GM10266 (cell line): ENCODE data around the gene SEPTIN12.
"Not testable (repeated sequence)": the region's sequence is repeated elsewhere in the genome, so short reads cannot be mapped to it uniquely, and the experiment has no call there.

ENCODE experiments used
- DNase-seq: peaks from one replicate; pipeline ENCODE4 v3.0.0; 2012; ENCODE audit errors: extremely low spot score
- TF ChIP-seq, protein P1 (sequence below): IDR thresholded peaks from 2 replicates; pipeline ENCODE4 v1.5.1; 2012; ENCODE audit warnings: mild to moderate bottlenecking, low read depth; ENCODE audit not compliant: control insufficient read depth, insufficient read depth; ENCODE audit errors: missing control alignments

Gene SEPTIN12

DNA sequence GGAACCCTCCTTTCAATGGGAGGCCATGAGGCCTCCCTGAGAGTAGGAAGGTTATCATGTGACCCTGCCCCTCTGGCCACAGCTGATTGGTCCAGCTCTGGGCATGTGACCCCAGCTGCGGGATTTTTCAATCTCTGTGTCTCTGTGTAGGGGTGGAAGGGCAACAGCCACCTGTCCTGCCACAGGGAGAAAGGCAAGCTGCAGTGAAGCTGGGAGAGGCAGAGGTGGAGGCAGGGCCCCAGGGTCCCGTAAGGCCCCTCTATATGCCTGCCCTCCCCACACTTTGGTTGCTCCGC is 42.9 kb downstream of the SEPTIN12 start:
- DNase-seq = no peak
- TF ChIP-seq, protein P1, sequence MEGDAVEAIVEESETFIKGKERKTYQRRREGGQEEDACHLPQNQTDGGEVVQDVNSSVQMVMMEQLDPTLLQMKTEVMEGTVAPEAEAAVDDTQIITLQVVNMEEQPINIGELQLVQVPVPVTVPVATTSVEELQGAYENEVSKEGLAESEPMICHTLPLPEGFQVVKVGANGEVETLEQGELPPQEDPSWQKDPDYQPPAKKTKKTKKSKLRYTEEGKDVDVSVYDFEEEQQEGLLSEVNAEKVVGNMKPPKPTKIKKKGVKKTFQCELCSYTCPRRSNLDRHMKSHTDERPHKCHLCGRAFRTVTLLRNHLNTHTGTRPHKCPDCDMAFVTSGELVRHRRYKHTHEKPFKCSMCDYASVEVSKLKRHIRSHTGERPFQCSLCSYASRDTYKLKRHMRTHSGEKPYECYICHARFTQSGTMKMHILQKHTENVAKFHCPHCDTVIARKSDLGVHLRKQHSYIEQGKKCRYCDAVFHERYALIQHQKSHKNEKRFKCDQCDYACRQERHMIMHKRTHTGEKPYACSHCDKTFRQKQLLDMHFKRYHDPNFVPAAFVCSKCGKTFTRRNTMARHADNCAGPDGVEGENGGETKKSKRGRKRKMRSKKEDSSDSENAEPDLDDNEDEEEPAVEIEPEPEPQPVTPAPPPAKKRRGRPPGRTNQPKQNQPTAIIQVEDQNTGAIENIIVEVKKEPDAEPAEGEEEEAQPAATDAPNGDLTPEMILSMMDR = no peak

- TF ChIP-seq, protein P1 = no peak
- DNase-seq = no peak
Observed at GRCh38 chr16:4744555-4745273, 43.4 kb downstream of the SEPTIN12 start.

- no peak for DNase-seq
- TF ChIP-seq, protein P1 = no peak
Observed at GRCh38 chr16:4743226-4743878, 44.8 kb downstream of the SEPTIN12 start.

DNA sequence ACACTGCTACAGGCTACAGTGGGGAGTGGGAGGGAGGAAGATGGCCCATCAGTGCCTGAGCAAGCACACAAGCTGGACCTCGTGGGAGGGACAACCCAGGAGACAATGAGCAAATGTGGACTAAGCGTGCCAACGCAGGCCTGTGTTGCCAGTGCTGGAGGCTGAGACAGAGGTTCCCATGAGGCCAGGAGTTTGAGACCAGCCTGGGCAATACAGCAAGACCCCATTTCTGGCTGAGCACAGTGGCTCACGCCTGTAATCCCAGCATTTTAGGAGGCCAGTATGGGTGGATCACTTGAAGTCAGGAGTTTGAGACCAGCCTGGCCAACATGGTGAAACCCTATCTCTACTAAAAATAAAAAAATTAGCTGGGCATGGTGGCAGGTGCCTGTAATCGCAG is 49.8 kb downstream of the SEPTIN12 start:
- not testable (repeated sequence) for DNase-seq

DNA sequence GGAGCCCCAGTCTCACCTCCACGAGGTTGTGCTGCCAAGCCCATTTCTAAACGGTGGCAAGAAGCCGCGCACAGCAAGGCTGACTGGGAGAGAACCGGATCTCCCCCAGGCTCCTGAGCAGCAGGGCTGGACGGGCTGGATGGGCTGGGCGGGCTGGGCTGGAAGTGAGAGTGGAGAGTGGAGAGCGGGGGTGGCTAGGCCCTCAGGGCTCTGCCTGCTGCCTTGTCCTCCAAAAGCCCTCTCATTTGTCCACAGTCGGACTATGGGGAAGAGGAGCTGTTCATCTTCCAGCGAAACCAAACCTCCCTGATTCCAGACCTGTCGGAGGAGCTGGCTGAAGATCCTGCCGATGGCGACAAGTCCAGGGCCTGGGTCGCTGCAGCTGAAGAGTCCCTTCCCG is 50.6 kb downstream of the SEPTIN12 start:
- no peak for DNase-seq
- TF ChIP-seq, protein P1 = no peak

DNA sequence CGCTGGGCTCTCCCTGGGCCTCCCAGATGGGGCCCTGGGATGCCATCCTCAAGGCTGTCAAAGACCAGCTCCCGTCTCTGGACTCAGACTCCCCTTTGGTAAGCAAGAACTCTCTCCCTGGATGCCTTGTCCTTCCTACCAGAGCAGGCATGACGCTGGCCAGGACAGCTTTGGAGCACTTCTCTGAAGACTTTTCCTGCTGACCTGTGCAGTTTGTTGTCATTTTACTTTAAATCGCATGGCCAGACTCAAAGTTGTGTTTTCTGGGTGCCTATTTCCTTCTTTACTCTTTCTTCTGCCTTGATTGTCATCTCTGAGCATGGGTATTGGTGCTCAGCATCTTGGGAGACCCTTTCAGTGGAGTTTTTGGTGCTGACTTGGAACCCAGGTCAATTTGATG is 51.6 kb downstream of the SEPTIN12 start:
- no peak for DNase-seq
- TF ChIP-seq, protein P1 = no peak

DNA sequence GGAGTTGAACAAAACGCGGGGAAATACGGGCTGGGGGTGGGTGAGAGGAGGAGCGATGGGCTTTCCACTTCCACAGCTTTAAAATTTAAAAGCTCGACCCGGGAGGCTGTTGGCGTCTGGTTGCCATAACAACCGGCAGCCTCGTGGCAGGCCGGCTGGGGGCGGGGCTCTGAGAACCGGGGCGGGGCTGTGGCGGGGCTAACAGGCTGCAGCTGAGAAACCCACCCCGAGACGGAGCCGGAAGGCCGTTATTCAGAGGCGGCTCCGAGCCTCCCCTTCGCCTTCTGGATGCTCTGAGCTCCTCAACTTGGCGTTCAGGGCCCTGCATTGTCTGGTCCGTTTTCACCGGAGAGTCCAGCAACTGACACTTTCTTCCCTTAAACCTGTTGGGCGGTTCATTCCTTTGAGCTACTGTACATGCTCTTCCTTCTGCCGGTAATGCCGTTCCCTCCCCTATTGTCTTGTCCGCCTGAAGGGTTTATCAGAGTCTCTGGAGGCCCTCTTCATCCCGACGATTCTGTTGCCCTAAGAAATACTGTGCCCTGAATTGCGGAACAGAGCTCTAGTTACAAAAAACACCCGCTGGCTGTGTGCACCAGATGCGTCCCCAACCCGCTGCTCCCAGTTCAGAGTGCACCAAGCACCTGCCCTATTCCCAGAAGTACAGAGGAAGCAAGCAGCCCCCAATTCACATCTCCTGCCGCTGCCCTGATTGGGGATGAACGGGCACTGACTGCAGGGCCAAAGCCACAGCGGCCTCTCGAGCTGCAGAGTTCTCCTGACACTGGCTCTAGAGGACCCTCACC is 53.2 kb downstream of the SEPTIN12 start:
- DNase-seq = peak; percentile 96
- TF ChIP-seq, protein P1 = no peak
